DOHH2 (cell line): Measurements from ENCODE around the gene HACL1.

ENCODE experiments used
- H3F3A ChIP-seq: fragments of 200-600 bp; sonication (generic), shearing (Covaris generic); 2 replicates; pipeline ENCODE4 v1.6.0; 2016; ENCODE audit warnings: antibody characterized with exemption, mild to moderate bottlenecking; ENCODE audit not compliant: control insufficient read depth, insufficient read depth
- H3K27ac ChIP-seq: fragments of 200-600 bp; sonication (generic); 2 replicates; pipeline ENCODE4 v1.5.1; 2014; ENCODE audit warnings: low read depth, mild to moderate bottlenecking, low read length, moderate library complexity
- H3K27me3 ChIP-seq: fragments of 200-600 bp; sonication (generic); 2 replicates; pipeline ENCODE4 v1.6.1; 2014; ENCODE audit warnings: mild to moderate bottlenecking, low read length, mixed read lengths; ENCODE audit not compliant: control insufficient read depth
- H3K36me3 ChIP-seq: fragments of 200-600 bp; sonication (generic); 2 replicates; pipeline ENCODE4 v1.6.1; 2014; ENCODE audit warnings: mild to moderate bottlenecking, low read length, moderate library complexity, mixed read lengths; ENCODE audit not compliant: control insufficient read depth
- H3K4me1 ChIP-seq: fragments of 200-600 bp; sonication (generic); 2 replicates; pipeline ENCODE4 v1.6.1; 2014; ENCODE audit warnings: mild to moderate bottlenecking, low read length, mixed read lengths; ENCODE audit not compliant: control insufficient read depth
- H3K4me2 ChIP-seq: fragments of 200-600 bp; sonication (generic); 2 replicates; pipeline ENCODE4 v1.6.0; 2014; ENCODE audit warnings: mild to moderate bottlenecking, low read length, moderate library complexity
- H3K4me3 ChIP-seq: fragments of 200-600 bp; sonication (generic); 2 replicates; pipeline ENCODE4 v1.5.1; 2014; ENCODE audit warnings: mild to moderate bottlenecking, low read length, mixed read lengths
- H3K79me2 ChIP-seq: fragments of 200-600 bp; sonication (generic); 2 replicates; pipeline ENCODE4 v1.6.1; 2014; ENCODE audit warnings: mild to moderate bottlenecking, low read length, mixed read lengths; ENCODE audit not compliant: control insufficient read depth
- H3K9me2 ChIP-seq: fragments of 200-600 bp; sonication (generic); replicated peaks from 2 replicates; pipeline ENCODE4 v1.6.1; 2014; ENCODE audit warnings: mild to moderate bottlenecking, low read length, mixed read lengths; ENCODE audit not compliant: control insufficient read depth
- H3K9me3 ChIP-seq: fragments of 200-600 bp; sonication (generic); 2 replicates; pipeline ENCODE4 v1.6.1; 2014; ENCODE audit warnings: antibody characterized with exemption, low read length, mixed read lengths; ENCODE audit not compliant: control insufficient read depth, insufficient read depth
- H4K20me1 ChIP-seq: fragments of 200-600 bp; sonication (generic); 2 replicates; pipeline ENCODE4 v1.6.0; 2014; ENCODE audit warnings: low read depth, mild to moderate bottlenecking, antibody characterized with exemption, low read length, moderate library complexity; ENCODE audit not compliant: control insufficient read depth, insufficient read depth
- CTCF ChIP-seq: fragments of 200-600 bp; sonication (generic); IDR thresholded peaks from one replicate; pipeline ENCODE4 v1.5.1; 2014; ENCODE audit warnings: antibody characterized with exemption, mild to moderate bottlenecking, low read depth, low read length; ENCODE audit not compliant: poor library complexity, severe bottlenecking
- EZH2phosphoT487 ChIP-seq: fragments of 200-600 bp; sonication (generic); IDR thresholded peaks from 2 replicates; pipeline ENCODE4 v1.6.1; 2017; ENCODE audit warnings: borderline replicate concordance, mild to moderate bottlenecking, antibody characterized with exemption, low read length, moderate library complexity, mixed read lengths

HACL1 gene

GRCh38 chr3:15576475-15576874, 24.9 kb downstream of the HACL1 start:
- Histone ChIP-seq H3F3A (no peaks in the 10 kb centered on the region), H3K4me1 (peaks cover 5% of the 10 kb centered on the region), H3K27ac (no peak overlapping the region), H4K20me1 (no peaks in the 10 kb centered on the region), H3K79me2 (no peaks in the 10 kb centered on the region), H3K4me3 (no peak overlapping the region), H3K27me3 (no peaks in the 10 kb centered on the region), H3K36me3 (peaks cover 10% of the 10 kb centered on the region), H3K9me2 (no peaks in the 10 kb centered on the region), H3K9me3 (no peaks in the 10 kb centered on the region), H3K4me2 (no peak overlapping the region)
- TF ChIP-seq CTCF: no peak
- no peak for TF ChIP-seq EZH2phosphoT487

DNA sequence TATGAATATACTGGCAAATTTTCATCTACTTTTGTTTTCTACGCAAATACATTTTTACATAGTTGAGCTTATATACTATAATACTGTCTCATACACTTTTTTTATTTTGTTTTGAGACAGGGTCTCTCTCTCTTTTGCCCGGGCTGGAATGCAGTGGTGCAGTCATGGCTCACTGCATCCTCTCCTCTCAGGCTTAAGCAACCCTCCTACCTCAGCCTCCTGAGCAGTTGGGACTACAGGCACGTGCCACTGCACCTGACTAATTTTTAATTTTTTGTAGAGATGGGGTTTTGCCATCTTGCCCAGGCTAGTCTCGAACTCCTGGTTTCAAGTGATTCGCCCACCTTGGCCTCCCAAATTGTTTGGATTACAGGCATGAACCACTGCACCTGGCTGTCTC, 25.9 kb downstream of the HACL1 start:
- Histone ChIP-seq H3K9me3 (no peaks in the 10 kb centered on the region), H3K79me2 (no peaks in the 10 kb centered on the region), H4K20me1 (no peaks in the 10 kb centered on the region), H3K4me2 (no peak overlapping the region), H3K4me3 (no peak overlapping the region), H3F3A (no peaks in the 10 kb centered on the region), H3K27me3 (no peaks in the 10 kb centered on the region), H3K36me3 (peaks cover 13% of the 10 kb centered on the region), H3K9me2 (no peaks in the 10 kb centered on the region), H3K4me1 (peaks cover 5% of the 10 kb centered on the region), H3K27ac (no peak overlapping the region)
- TF ChIP-seq EZH2phosphoT487: no peak
- TF ChIP-seq CTCF: no peak

DNA sequence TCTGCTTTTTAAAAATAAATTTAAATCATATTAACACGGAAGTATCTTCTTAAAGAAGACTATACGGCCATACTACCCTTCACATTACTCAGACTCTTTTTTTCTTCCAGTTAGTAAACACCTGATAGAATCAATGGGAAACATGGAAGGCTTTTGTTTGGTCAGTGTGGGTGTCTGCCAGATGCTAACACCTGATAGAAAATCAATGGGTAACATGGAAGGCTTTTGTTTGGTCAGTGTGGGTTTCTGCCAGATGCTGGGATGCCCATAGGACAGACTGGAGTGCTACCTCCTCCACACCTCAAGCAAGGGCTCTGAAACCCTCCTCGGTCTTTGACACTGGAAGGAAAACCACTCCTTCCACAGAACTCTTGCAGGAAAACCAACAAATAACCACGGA, 29.2 kb downstream of the HACL1 start:
- no peaks in the 10 kb centered on the region for H3K27me3 ChIP-seq
- H3K9me2 ChIP-seq: no peaks in the 10 kb centered on the region
- no peak overlapping the region for H3K4me3 ChIP-seq
- H3K4me1 ChIP-seq: peaks cover 5% of the 10 kb centered on the region
- H3K36me3 ChIP-seq: peaks cover 29% of the 10 kb centered on the region
- no peaks in the 10 kb centered on the region for H3K9me3 ChIP-seq
- H4K20me1 ChIP-seq: no peaks in the 10 kb centered on the region
- no peak overlapping the region for H3K4me2 ChIP-seq
- no peaks in the 10 kb centered on the region for H3K79me2 ChIP-seq
- TF ChIP-seq EZH2phosphoT487: no peak
- TF ChIP-seq CTCF: no peak
- H3K27ac ChIP-seq: no peak overlapping the region
- no peaks in the 10 kb centered on the region for H3F3A ChIP-seq

DNA sequence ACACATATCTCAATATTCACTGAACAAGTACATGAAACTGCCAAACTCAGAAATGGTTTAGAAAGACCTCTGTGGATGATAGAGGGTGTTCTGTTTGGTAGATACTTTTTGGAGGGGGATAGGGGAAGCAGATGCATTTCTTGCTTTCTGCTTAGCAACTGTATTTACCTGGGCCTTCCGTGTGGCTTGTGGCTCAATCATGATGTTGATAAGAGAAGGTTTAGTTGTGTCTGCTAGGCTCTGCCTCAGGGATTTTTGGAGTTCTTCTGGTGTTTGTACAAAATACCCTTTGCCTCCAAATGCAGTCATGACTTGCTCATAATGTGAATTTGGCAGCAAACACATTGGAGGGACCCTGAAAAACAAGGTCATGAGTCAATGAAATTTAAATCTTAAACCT, 38.2 kb downstream of the HACL1 start:
- Histone ChIP-seq H3K79me2 (no peaks in the 10 kb centered on the region), H3K9me3 (no peaks in the 10 kb centered on the region), H3F3A (no peaks in the 10 kb centered on the region), H3K4me1 (no peaks in the 10 kb centered on the region), H3K27ac (no peak overlapping the region), H3K9me2 (no peaks in the 10 kb centered on the region), H3K4me3 (no peak overlapping the region), H4K20me1 (no peaks in the 10 kb centered on the region), H3K4me2 (no peak overlapping the region), H3K36me3 (peaks cover 48% of the 10 kb centered on the region), H3K27me3 (no peaks in the 10 kb centered on the region)
- no peak for TF ChIP-seq EZH2phosphoT487
- TF ChIP-seq CTCF: no peak
